GM18858 (cell line): ENCODE results near the gene DHX35.

Source experiments
- ATAC-seq: cut with Tn5 transposase; IDR thresholded peaks from one replicate; pipeline ENCODE4 v1.9.1; 2021; ENCODE audit not compliant: unreplicated experiment

DHX35 gene

DNA sequence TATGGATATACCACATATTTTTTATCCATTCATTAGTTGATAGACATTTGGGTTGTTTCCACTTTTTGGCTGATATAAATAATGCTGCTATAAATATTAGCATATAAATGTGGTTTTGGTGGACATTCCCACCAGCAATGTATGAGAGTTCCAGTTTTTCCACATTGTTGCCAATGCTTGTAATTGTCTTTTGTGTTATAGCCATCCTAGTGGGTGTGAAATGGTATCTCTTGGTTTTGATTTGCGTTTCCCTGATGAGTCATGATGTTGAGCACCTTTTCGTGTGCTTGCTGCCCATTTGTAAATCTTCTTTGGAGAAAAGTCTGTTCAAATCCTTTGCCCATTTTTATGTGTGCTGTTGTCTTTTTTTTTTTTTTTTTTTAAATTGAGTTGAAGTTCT is 54.4 kb downstream of the DHX35 start:
- ATAC-seq = no peak

DNA sequence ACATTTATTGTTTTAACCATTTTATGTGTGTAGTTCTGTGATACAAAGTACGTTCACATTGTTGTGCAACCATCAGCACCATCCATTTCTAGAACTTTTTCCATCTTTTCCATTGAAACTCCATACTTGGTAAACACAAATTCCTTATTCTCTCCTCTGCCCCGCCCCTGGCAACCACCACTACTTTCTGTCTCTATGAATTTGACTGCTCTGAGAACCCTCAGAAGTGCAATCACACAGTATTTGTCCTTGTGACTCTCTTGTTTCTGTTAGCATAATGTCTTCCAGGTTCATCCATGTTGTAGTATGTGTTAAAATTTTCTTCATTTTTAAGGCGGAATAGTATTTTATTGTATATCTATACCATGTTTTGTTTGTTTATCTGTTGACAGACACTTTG is 56.9 kb downstream of the DHX35 start:
- no peak for ATAC-seq

- ATAC-seq = peak; percentile 93
Measured at GRCh38 chr20:39019805-39020325, 57.7 kb downstream of the DHX35 start.

- ATAC-seq = no peak
Measured at GRCh38 chr20:39021748-39022147, 59.6 kb downstream of the DHX35 start.

- no peak for ATAC-seq
Measured at GRCh38 chr20:39025883-39026282, 63.7 kb downstream of the DHX35 start.

GRCh38 chr20:39029364-39029763 is 67.2 kb downstream of the DHX35 start:
- no peak for ATAC-seq

DNA sequence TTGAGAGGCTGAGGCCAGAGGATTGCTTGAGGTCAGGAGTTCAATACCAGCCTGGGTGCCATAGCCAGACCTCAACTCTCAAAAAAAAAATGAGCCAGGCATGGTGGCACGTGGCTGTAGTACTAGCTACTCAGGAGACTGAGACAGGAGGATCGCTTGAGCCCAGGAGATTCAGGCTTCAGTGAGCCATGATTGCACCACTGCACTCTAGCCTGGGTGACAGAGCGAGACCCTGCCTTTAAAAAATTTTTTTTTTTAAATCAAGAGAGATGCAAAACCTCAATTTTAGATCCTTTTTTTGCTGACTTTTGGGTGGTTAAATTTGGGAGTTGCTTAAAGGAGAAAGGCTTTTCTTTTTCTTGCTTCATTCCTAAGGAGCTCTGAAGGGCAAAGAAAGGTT is 70.9 kb downstream of the DHX35 start:
- ATAC-seq = no peak

DNA sequence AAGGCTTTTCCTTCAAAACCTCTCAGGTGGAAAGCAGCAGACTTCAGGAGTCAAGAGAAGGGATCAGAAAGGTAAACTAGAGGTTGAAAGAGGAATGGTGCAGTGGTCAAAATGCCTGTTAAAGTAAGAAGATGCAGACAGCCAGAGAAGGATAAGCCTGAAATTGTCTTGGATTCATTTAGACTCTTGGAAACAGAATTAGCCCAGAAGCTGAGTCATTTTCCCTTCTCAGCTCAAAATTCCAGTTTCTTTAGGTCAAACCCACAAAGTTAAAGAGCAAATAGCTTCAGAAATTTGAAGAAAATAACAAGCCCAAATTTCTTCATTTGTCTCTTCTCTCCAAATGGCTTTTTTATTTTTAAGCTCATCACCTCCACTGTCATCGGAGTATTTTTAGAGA is 73.9 kb downstream of the DHX35 start:
- ATAC-seq = no peak

DNA sequence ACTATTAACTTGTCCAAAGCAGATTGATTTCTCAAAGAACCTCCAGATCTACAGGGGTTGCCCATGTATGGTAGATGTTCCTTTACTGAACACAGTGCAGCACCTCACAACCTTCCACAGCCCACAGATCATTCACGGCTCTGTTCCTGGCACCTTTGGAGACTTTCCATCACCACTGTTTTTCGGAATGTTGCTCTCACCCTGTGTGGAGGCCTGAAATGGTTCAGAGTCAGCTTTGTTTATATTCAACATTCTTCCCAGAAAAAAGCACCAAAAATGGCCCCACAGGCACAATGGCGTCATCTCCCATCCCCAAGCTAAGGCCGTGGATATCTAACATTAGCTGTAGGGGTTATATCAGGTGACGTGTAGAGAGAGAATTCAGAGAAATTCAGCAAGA is 74.7 kb downstream of the DHX35 start:
- ATAC-seq = no peak

DNA sequence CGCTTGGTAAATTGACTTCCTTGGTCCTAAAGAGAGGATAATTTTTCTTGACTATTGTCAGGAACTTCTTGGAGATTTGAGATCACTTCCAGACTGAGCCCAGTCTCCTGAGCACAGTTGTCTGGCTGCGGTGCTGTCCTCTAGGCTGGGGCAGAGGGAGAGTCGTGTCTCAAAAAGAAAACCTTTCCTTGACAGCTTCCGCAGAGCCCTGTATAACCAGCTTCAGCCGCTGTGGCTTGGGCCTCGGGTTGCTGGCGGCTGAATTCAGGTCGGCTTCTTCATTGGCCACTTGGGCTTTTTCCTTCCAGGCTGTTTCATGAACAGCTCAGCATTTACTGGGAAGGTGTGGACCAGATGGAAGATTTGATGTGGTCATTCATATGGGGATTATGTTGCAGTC is 75.9 kb downstream of the DHX35 start:
- ATAC-seq = no peak

GRCh38 chr20:39038495-39038894 is 76.4 kb downstream of the DHX35 start:
- ATAC-seq = no peak

DNA sequence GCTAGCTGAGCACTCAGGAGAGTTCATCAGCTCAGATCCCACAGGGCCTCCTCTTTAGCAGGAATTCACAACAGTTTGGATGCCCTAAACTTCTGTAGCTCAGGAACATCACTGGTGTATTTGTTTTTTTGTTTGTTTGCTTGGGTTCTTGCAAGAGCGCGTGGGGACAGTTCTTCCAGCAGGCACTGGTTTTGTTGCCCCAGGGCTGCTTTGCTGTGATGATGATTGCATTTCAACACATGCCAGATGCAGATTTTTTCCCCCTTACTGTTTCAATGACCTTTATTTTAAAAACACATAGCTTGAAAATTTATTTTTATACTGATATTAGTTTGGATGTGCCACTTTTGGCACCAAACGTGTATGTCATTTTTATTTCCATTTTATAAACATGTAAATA is 77.1 kb downstream of the DHX35 start:
- ATAC-seq = no peak

DNA sequence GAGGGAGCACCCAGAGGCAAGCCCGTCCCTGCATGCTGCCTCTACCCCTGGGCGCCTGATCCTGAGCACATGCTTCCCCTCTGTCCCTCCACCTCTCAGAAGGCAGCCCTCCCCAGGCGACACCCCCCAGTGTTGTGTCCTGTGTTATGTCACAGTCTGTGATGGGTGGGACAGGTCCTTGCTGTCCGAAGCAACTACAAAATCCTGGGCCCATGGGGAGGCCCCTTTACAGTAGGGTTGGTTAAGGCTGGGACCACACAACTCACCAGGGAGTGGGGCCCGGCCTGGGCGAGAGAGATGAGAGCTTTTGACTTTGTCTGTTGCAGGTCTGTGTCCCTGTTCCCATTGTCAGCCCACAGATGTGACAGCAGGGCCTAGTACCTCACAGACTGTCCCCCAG is 78.0 kb downstream of the DHX35 start:
- ATAC-seq = no peak

DNA sequence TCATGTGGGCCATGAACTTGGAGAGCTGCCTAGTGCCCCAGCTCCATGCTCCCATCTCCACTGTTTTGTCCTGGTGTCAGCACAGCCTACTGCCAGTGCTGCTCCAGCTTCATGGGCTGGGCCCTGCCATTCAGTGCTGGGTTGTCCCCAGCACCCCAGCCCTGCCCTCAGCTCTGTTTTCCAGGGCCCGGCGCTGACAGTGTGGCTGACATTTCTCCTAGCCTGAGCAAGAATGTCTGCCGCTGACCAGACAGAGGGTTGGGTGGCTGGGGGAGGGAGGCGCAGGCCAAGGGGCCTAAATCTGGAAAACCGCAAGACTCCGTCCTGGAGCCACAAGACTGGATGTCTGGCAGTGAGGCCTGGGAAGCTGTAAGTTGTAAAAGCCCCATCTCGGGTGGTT is 78.9 kb downstream of the DHX35 start:
- ATAC-seq = no peak

GRCh38 chr20:39042279-39043150 is 80.4 kb downstream of the DHX35 start:
- no peak for ATAC-seq

- ATAC-seq = no peak
Measured at GRCh38 chr20:39044501-39044900, 82.4 kb downstream of the DHX35 start.

DNA sequence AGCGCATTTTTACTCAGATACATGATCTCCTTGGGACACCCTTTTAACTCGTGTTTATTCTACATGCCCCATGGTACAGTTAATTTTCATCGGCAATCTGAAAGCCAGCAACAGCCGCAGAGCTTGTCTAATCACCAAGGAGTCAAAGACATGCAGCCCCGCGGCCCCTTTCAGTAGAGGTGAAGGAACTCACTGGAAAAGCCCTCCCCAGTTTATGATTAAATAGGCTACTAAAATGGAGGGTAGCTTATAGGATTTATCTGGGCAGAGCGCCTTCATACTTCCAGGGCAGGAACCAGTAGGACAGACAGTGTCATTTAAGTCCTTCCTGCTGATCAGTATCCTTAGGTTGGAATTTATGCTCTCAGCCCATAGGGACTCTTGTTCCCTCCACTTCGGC is 83.5 kb downstream of the DHX35 start:
- ATAC-seq = no peak

DNA sequence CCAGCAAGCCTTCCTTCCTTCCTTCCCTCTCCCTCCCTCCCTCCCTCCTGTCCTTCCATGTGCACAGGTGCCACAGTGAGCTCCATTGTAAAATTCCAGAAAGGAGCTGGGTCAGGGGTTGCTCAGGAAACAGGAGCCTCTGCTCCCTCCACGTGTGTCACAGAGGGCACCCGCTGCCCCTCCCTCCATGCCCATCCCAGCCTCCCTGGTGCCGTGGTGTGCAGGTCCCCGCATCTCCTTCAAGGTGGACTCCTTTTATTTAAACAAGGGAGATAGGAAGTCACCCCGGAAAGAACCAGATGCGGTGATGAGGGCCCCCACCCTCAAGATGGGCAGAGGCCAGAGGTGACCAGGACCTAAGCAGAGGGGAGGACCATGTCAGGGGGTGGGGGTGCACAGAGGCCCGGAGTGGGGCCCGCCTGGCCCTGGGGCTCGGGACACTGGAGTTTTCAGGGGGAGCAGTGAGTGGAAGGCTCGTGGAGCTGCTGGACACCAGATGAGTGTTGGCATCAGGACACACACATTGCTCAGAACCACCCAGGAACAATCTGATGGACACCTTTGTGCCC is 85.4 kb downstream of the DHX35 start:
- ATAC-seq = no peak

DNA sequence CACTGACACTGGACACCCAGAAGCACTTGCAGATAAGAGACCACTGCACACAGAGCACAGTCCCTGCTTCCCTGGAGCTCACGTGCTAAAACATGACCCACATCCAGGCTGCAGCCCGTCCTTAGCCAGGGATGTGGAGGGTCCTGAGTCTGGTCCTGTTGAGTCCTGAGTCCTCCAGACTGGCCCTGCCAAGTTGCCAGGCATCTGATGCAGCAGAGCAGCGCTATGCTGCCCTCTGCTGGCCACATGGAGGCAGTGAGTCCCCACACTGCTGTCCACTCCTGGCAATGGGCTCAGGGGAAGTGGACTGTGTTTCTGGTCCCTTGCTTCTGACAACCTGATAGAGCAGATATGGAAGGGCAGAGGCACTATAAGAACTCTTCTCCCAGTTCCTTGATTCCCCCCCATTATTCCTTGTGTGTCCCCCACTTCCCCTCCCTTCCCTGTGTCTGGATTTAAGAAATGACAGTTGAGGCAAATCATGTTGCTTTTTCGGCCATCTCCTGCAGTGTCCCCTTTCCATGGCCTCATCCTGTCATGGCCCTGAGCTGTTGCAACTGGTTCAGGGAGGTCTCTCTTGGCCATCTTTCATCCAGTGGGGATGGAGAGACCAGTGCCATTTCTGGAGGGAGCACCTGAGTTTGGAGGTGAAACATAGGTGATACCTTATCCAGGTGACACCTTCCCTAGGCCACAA is 86.0 kb downstream of the DHX35 start:
- ATAC-seq = peak; percentile 70

GRCh38 chr20:39049148-39049547 is 87.0 kb downstream of the DHX35 start:
- no peak for ATAC-seq

GRCh38 chr20:39049684-39050554 is 87.8 kb downstream of the DHX35 start:
- peak; percentile 64 for ATAC-seq
